Left ventricle myocardium inferior (tissue), 1 donor: ENCODE measurements around the gene BCAS3. TPM values are rescaled to one million over a fixed set of nuclear protein-coding genes. Genes with fewer than 3 reads are reported as not detected.

ENCODE experiments used
- DNase-seq: peaks from one replicate; pipeline ENCODE4 v3.0.0-alpha.2; 2020
- H3K27ac ChIP-seq: fragments of 200-600 bp; replicated peaks from 2 replicates; pipeline ENCODE4 v1.8.0; 2021
- H3K27me3 ChIP-seq: fragments of 200-600 bp; 2 replicates; pipeline ENCODE4 v1.8.0; 2021; ENCODE audit warnings: low read depth
- H3K36me3 ChIP-seq: fragments of 200-600 bp; 2 replicates; pipeline ENCODE4 v1.8.0; 2021
- H3K4me1 ChIP-seq: fragments of 200-600 bp; 2 replicates; pipeline ENCODE4 v1.8.0; 2021
- H3K4me3 ChIP-seq: fragments of 200-600 bp; 2 replicates; pipeline ENCODE4 v1.8.0; 2021; ENCODE audit warnings: mild to moderate bottlenecking, moderate library complexity
- H3K9me3 ChIP-seq: fragments of 200-600 bp; replicated peaks from 2 replicates; pipeline ENCODE4 v1.8.0; 2021
- intact Hi-C: fragments of 100-400 bp; cut with micrococcal nuclease; formaldehyde crosslinking; loops from one replicate; pipeline ENCODE4 v1.11.0; 2022
- total RNA-seq: library from RNA; stranded (reverse); fragmentation: NEBNext Ultra II Directional; extraction: Animal tissue kit (Norgen Biotek cat#: 25700); gene quantifications from one replicate; pipeline ENCODE4 v1.2.1, GENCODE V29; 2021
- TF ChIP-seq, protein P1 (sequence below): fragments of 200-600 bp; IDR thresholded peaks from 2 replicates; pipeline ENCODE4 v1.8.0; 2021; ENCODE audit warnings: antibody characterized with exemption, mild to moderate bottlenecking, borderline replicate concordance
- donor health status: DM: no; HTN: yes; CAD: no; lungs with severe emphysema.

The BCAS3 gene
- total RNA-seq, 1 donor from 2014 or later, result 16.5 TPM

DNA sequence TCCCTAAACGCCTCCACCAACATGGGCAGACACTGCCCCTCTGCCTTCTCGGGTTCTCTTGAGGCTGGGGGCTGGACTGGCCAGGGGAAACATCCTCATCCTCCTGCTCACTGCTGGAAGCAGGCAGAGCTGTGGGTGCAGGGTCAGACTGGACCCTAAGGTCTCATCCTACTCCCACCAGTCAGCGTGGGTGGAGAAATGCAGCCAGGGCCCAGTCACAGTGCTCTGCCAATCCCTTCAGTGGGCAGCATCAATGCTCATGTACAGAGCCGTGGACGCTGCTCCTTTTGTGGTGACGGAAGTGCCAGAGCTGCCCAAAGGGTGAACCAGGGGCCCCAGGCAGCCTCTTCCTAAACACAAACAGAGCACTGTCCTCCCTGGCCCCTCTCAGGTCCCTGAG is 708.6 kb downstream of the BCAS3 start:
- Histone ChIP-seq H3K27me3 (peaks cover 29% of the 10 kb centered on the region), H3K4me3 (no peak overlapping the region), H3K27ac (no peak overlapping the region), H3K4me1 (peaks cover 23% of the 10 kb centered on the region), H3K9me3 (no peaks in the 10 kb centered on the region), H3K36me3 (no peaks in the 10 kb centered on the region)
- no peak for DNase-seq
- TF ChIP-seq, protein P1, sequence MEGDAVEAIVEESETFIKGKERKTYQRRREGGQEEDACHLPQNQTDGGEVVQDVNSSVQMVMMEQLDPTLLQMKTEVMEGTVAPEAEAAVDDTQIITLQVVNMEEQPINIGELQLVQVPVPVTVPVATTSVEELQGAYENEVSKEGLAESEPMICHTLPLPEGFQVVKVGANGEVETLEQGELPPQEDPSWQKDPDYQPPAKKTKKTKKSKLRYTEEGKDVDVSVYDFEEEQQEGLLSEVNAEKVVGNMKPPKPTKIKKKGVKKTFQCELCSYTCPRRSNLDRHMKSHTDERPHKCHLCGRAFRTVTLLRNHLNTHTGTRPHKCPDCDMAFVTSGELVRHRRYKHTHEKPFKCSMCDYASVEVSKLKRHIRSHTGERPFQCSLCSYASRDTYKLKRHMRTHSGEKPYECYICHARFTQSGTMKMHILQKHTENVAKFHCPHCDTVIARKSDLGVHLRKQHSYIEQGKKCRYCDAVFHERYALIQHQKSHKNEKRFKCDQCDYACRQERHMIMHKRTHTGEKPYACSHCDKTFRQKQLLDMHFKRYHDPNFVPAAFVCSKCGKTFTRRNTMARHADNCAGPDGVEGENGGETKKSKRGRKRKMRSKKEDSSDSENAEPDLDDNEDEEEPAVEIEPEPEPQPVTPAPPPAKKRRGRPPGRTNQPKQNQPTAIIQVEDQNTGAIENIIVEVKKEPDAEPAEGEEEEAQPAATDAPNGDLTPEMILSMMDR, result no peak
- intact Hi-C loops, result no loop called here

- intact Hi-C loops, result no loop called here
- H3K27ac ChIP-seq, result no peak overlapping the region
- H3K27me3 ChIP-seq, result peaks cover 28% of the 10 kb centered on the region
- no peak overlapping the region for H3K4me3 ChIP-seq
- no peak for DNase-seq
- no peaks in the 10 kb centered on the region for H3K9me3 ChIP-seq
- H3K4me1 ChIP-seq, result peaks cover 23% of the 10 kb centered on the region
- H3K36me3 ChIP-seq, result no peaks in the 10 kb centered on the region
- TF ChIP-seq, protein P1, result no peak
Observed at GRCh38 chr17:61387011-61387410, 709.4 kb downstream of the BCAS3 start.

GRCh38 chr17:61387511-61388305 is 710.1 kb downstream of the BCAS3 start:
- peaks cover 23% of the 10 kb centered on the region for H3K4me1 ChIP-seq
- intact Hi-C loops, result no loop called here
- no peak overlapping the region for H3K27ac ChIP-seq
- TF ChIP-seq, protein P1, result no peak
- no peak for DNase-seq
- H3K27me3 ChIP-seq, result peaks cover 27% of the 10 kb centered on the region
- H3K4me3 ChIP-seq, result no peak overlapping the region
- H3K36me3 ChIP-seq, result no peaks in the 10 kb centered on the region
- no peaks in the 10 kb centered on the region for H3K9me3 ChIP-seq

- intact Hi-C loops, result no loop called here
- Histone ChIP-seq H3K4me3 (no peak overlapping the region), H3K4me1 (peaks cover 14% of the 10 kb centered on the region), H3K27ac (peak overlapping the region; percentile 62), H3K9me3 (no peaks in the 10 kb centered on the region), H3K27me3 (peaks cover 19% of the 10 kb centered on the region), H3K36me3 (no peaks in the 10 kb centered on the region)
- TF ChIP-seq, protein P1, result no peak
- no peak for DNase-seq
Observed at GRCh38 chr17:61388561-61389356, 711.1 kb downstream of the BCAS3 start.

DNA sequence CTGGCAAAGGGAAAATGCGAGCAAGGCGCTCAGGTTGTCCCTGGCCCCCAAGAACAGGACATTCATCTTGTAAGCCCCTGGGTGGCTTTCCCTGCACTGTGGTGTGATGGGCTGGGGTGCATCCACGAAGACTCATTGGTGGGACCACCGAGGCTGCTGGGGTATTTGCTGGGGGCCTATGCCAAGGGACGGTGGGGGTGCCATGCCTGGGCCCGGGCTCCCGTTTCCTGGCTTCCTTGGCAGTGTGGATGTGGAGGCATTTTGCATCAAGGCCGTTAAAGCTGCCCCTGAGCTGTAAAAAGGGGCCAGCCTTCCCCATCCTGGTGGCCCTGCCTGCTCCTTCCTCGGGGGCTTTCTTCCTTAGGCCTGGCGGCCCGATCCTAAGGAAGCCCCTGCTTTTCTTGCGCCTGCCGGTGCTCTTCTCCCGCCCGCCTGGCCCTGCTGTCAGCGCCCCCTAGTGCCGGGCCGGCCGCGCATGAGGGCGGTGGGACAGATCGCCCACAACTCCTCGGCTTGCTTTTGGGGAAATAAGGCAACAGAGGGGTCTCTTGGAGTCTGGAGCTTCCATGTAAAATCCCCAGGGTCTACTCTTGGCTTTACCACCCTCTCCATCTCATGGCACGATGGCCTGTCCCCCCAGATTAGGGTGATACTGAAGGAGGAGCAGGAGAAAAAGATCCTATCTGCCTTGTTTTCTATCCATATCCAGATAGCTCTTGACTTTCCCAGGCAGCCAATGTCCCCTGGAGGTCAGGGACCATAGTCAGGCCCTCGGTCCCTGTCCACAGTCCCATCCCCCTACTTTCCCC is 712.2 kb downstream of the BCAS3 start:
- no peaks in the 10 kb centered on the region for H3K9me3 ChIP-seq
- H3K27me3 ChIP-seq, result peaks cover 20% of the 10 kb centered on the region
- TF ChIP-seq, protein P1, result peak; percentile 89
- H3K4me1 ChIP-seq, result peaks cover 9% of the 10 kb centered on the region
- no peaks in the 10 kb centered on the region for H3K36me3 ChIP-seq
- no peak for DNase-seq
- intact Hi-C loops, result no loop called here
- peak overlapping the region; percentile 62 for H3K27ac ChIP-seq
- peak overlapping the region; percentile 34 for H3K4me3 ChIP-seq
